ENCODE data around the gene DIP2C. TPM values are rescaled to one million over a fixed set of nuclear protein-coding genes. Genes with fewer than 3 reads are reported as not detected.

Gene DIP2C
- total RNA-seq, 1 donor from 2014 or later, result 18.4 TPM

GRCh38 chr10:508726-509125, 180.7 kb downstream of the DIP2C start:
- intact Hi-C loops (cut with DNase I), result loop anchor here (10.0 kb wide), 1 partner anchor 276 kb away; no protein-coding TSS in a partner anchor
- H3K27ac ChIP-seq, result no peak overlapping the region
- no peaks in the 10 kb centered on the region for H3K36me3 ChIP-seq
- H3K27me3 ChIP-seq, result no peaks in the 10 kb centered on the region
- H3K9me3 ChIP-seq, result no peaks in the 10 kb centered on the region
- no peak overlapping the region for H3K4me3 ChIP-seq
- H3K4me1 ChIP-seq, result peaks cover 21% of the 10 kb centered on the region
- no peak for DNase-seq (ENCODE audit: extremely low spot score in 2 of 2)
- TF ChIP-seq CTCF (IDR thresholded peaks at IDR 0.05), result no peak
- no peak for TF ChIP-seq POLR2A (IDR thresholded peaks at IDR 0.05)
- no peak for TF ChIP-seq POLR2AphosphoS5 (IDR thresholded peaks at IDR 0.05; ENCODE audit: insufficient read depth in 1 of 2, low read depth in 1 of 2)

GRCh38 chr10:507908-508444, 181.5 kb downstream of the DIP2C start:
- Histone ChIP-seq H3K27me3 (no peaks in the 10 kb centered on the region), H3K4me1 (peaks cover 21% of the 10 kb centered on the region), H3K9me3 (no peaks in the 10 kb centered on the region), H3K27ac (no peak overlapping the region), H3K4me3 (no peak overlapping the region), H3K36me3 (no peaks in the 10 kb centered on the region)
- TF ChIP-seq POLR2A (IDR thresholded peaks at IDR 0.05) (no peak), CTCF (IDR thresholded peaks at IDR 0.05) (no peak), POLR2AphosphoS5 (IDR thresholded peaks at IDR 0.05; ENCODE audit: insufficient read depth in 1 of 2, low read depth in 1 of 2) (no peak)
- intact Hi-C loops (cut with DNase I), result loop anchor here (10.0 kb wide), 1 partner anchor 277 kb away; no protein-coding TSS in a partner anchor
- DNase-seq (ENCODE audit: extremely low spot score in 2 of 2), result no peak

- TF ChIP-seq CTCF (IDR thresholded peaks at IDR 0.05), result no peak
- H3K9me3 ChIP-seq, result no peaks in the 10 kb centered on the region
- H3K36me3 ChIP-seq, result no peaks in the 10 kb centered on the region
- intact Hi-C loops (cut with DNase I), result loop anchor here (10.0 kb wide), 1 partner anchor 277 kb away; no protein-coding TSS in a partner anchor
- H3K27me3 ChIP-seq, result no peaks in the 10 kb centered on the region
- no peak overlapping the region for H3K4me3 ChIP-seq
- H3K27ac ChIP-seq, result no peak overlapping the region
- H3K4me1 ChIP-seq, result peaks cover 21% of the 10 kb centered on the region
- DNase-seq (ENCODE audit: extremely low spot score in 2 of 2), result no peak
Measured at GRCh38 chr10:507355-507699, 182.1 kb downstream of the DIP2C start.

- Histone ChIP-seq H3K4me3 (no peak overlapping the region), H3K4me1 (peaks cover 20% of the 10 kb centered on the region), H3K9me3 (no peaks in the 10 kb centered on the region), H3K27ac (no peak overlapping the region), H3K27me3 (no peaks in the 10 kb centered on the region), H3K36me3 (no peaks in the 10 kb centered on the region)
- no peak for DNase-seq (ENCODE audit: extremely low spot score in 2 of 2)
- TF ChIP-seq POLR2AphosphoS5 (IDR thresholded peaks at IDR 0.05; ENCODE audit: insufficient read depth in 1 of 2, low read depth in 1 of 2) (no peak), POLR2A (IDR thresholded peaks at IDR 0.05) (no peak), CTCF (IDR thresholded peaks at IDR 0.05) (no peak)
- intact Hi-C loops (cut with DNase I), result loop anchor here (10.0 kb wide), 1 partner anchor 278 kb away; no protein-coding TSS in a partner anchor
Measured at GRCh38 chr10:506451-507354, 182.8 kb downstream of the DIP2C start.

GRCh38 chr10:505419-505818, 184.0 kb downstream of the DIP2C start:
- Histone ChIP-seq H3K4me1 (peaks cover 23% of the 10 kb centered on the region), H3K36me3 (no peaks in the 10 kb centered on the region), H3K27ac (no peak overlapping the region), H3K4me3 (no peak overlapping the region), H3K9me3 (no peaks in the 10 kb centered on the region), H3K27me3 (no peaks in the 10 kb centered on the region)
- no peak for DNase-seq (ENCODE audit: extremely low spot score in 2 of 2)
- intact Hi-C loops (cut with DNase I), result loop anchor here (10.0 kb wide), 1 partner anchor 279 kb away; no protein-coding TSS in a partner anchor
- TF ChIP-seq POLR2AphosphoS5 (IDR thresholded peaks at IDR 0.05; ENCODE audit: insufficient read depth in 1 of 2, low read depth in 1 of 2), result no peak
- no peak for TF ChIP-seq CTCF (IDR thresholded peaks at IDR 0.05)
- no peak for TF ChIP-seq POLR2A (IDR thresholded peaks at IDR 0.05)
